ENCODE results near the gene GET4.

Gene GET4

DNA sequence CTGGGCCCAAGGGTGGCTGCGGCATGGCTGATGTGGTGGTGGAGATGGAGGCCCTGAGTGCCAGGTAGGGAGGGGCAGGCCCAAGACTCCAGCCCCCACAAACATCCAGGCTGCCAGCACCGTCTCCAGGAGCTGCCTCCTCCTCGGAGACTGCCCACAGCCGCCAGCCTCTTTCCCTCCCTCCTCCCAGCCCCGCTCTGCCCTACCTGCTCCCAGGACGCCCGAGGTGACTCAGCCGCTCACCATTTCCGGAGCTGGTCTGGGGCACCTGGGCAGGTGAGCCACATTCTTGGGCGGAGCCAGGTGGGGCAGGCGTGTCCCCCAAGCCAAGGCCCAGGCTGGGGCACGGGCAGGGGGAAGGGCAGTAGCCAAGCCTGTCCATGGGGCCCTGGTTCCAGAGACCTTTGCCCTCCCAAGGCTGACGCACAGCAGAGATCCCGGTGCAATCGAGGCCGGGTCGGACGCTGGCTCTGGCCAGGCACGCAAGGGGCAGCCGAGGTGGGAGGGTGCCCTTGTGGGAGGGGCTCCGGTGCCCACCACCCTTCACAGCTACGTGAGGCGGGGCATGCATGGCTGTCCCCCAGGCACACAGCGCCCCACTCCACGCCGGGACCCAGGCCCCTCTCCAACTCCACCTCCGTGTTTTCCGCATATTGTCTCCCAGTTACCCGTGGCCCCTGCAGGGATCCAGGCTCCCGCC is 69.4 kb downstream of the GET4 start:
- peak; percentile 30 for DNase-seq (ENCODE audit: low read depth, low spot score)

Data from ELF-1 (cell line).